HG03175 (cell line): ENCODE results near the gene RPS19BP1.
A peak's percentile ranks its signal among the peaks of the same experiment; 100 is the strongest.

Experiments
- ATAC-seq: cut with Tn5 transposase; IDR thresholded peaks from one replicate; pipeline ENCODE4 v1.9.1; 2021; ENCODE audit warnings: mild to moderate bottlenecking, moderate library complexity; ENCODE audit not compliant: unreplicated experiment

Gene RPS19BP1

GRCh38 chr22:39532215-39533073 lies at the start of gene RPS19BP1:
RPS19BP1 (minus strand) TSS chr22:39532748; CDS start chr22:39532738, 10 bp downstream.
- ATAC-seq = peak; percentile 80

GRCh38 chr22:39581303-39581702 lies 48.8 kb upstream of the RPS19BP1 start:
- ATAC-seq = no peak

GRCh38 chr22:39580795-39581194 lies 48.2 kb upstream of the RPS19BP1 start:
- ATAC-seq = no peak

GRCh38 chr22:39580006-39580441 lies 47.5 kb upstream of the RPS19BP1 start:
- ATAC-seq = no peak

GRCh38 chr22:39577900-39578299 lies 45.4 kb upstream of the RPS19BP1 start:
- no peak for ATAC-seq

- no peak for ATAC-seq
Measured at GRCh38 chr22:39577366-39577765, 44.8 kb upstream of the RPS19BP1 start.

GRCh38 chr22:39576027-39576426 lies 43.5 kb upstream of the RPS19BP1 start:
- ATAC-seq = no peak

GRCh38 chr22:39575552-39575825 lies 42.9 kb upstream of the RPS19BP1 start:
- ATAC-seq = no peak

- ATAC-seq = no peak
Measured at GRCh38 chr22:39574779-39575551, 42.4 kb upstream of the RPS19BP1 start.

GRCh38 chr22:39571538-39571937 lies 39.0 kb upstream of the RPS19BP1 start:
- no peak for ATAC-seq

GRCh38 chr22:39570665-39571064 lies 38.1 kb upstream of the RPS19BP1 start, which contains the start of gene CACNA1I:
CACNA1I (plus strand) TSS chr22:39570753; CDS start chr22:39570753, 0 bp downstream.
- no peak for ATAC-seq

- no peak for ATAC-seq
Measured at GRCh38 chr22:39570226-39570625, 37.7 kb upstream of the RPS19BP1 start.

- ATAC-seq = no peak
Measured at GRCh38 chr22:39569066-39569465, 36.5 kb upstream of the RPS19BP1 start.

- no peak for ATAC-seq
Measured at GRCh38 chr22:39568278-39568981, 35.9 kb upstream of the RPS19BP1 start.

- ATAC-seq = no peak
Measured at GRCh38 chr22:39567135-39567946, 34.8 kb upstream of the RPS19BP1 start.

GRCh38 chr22:39565414-39565944 lies 32.9 kb upstream of the RPS19BP1 start:
- no peak for ATAC-seq

GRCh38 chr22:39563571-39564428 lies 31.3 kb upstream of the RPS19BP1 start:
- no peak for ATAC-seq

- no peak for ATAC-seq
Measured at GRCh38 chr22:39562839-39563489, 30.4 kb upstream of the RPS19BP1 start.

GRCh38 chr22:39560127-39560526 lies 27.6 kb upstream of the RPS19BP1 start:
- no peak for ATAC-seq
